GM06990 (cell line): Measurements from ENCODE around the gene LDB2.

ENCODE experiments used
- DNase-seq: peaks from one replicate; pipeline ENCODE4 v3.0.0-alpha.2; 2011; ENCODE audit not compliant: insufficient read length; ENCODE audit errors: extremely low read depth
- H3K27me3 ChIP-seq: replicated peaks from 2 replicates; pipeline ENCODE4 v1.6.0; 2011; ENCODE audit warnings: low read length; ENCODE audit not compliant: control insufficient read depth, insufficient read depth
- H3K36me3 ChIP-seq: 2 replicates; pipeline ENCODE4 v1.5.1; 2011; ENCODE audit warnings: low read length; ENCODE audit not compliant: control insufficient read depth, insufficient read depth
- H3K4me3 ChIP-seq: replicated peaks from 2 replicates; pipeline ENCODE4 v1.5.1; 2011; ENCODE audit warnings: low read depth, mild to moderate bottlenecking, control low read depth, low read length
- TF ChIP-seq, protein P1 (sequence below): IDR thresholded peaks from 2 replicates; pipeline ENCODE4 v1.5.1; 2011; ENCODE audit warnings: low read length, control low read depth, mild to moderate bottlenecking, inconsistent platforms; ENCODE audit not compliant: insufficient read depth, poor library complexity, severe bottlenecking

LDB2 gene

DNA sequence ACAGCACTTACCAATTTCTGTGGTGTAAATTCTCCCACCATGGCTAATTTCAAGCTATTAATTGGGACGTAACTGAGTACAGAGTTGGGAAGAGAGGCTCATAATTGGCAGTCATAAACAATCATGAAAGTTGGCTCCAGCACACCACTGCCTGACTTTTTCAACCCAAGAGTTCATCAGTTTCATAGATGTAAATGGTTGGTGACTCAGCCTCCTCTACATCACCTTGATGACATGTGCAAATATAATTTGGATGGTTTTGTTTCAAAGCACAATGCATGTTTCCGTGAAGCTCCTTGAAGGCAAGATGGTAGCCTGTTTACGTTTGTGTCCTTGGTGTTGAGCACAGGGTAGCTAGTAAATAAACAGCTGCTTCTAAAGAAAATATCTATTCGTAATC is 235.1 kb downstream of the LDB2 start:
- Histone ChIP-seq H3K27me3 (peaks cover 1% of the 10 kb centered on the region; the same call in 1 of the 2 replicates), H3K4me3 (no peak overlapping the region), H3K36me3 (no peaks in the 10 kb centered on the region)
- no peak for DNase-seq
- TF ChIP-seq, protein P1, sequence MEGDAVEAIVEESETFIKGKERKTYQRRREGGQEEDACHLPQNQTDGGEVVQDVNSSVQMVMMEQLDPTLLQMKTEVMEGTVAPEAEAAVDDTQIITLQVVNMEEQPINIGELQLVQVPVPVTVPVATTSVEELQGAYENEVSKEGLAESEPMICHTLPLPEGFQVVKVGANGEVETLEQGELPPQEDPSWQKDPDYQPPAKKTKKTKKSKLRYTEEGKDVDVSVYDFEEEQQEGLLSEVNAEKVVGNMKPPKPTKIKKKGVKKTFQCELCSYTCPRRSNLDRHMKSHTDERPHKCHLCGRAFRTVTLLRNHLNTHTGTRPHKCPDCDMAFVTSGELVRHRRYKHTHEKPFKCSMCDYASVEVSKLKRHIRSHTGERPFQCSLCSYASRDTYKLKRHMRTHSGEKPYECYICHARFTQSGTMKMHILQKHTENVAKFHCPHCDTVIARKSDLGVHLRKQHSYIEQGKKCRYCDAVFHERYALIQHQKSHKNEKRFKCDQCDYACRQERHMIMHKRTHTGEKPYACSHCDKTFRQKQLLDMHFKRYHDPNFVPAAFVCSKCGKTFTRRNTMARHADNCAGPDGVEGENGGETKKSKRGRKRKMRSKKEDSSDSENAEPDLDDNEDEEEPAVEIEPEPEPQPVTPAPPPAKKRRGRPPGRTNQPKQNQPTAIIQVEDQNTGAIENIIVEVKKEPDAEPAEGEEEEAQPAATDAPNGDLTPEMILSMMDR, result no peak

DNA sequence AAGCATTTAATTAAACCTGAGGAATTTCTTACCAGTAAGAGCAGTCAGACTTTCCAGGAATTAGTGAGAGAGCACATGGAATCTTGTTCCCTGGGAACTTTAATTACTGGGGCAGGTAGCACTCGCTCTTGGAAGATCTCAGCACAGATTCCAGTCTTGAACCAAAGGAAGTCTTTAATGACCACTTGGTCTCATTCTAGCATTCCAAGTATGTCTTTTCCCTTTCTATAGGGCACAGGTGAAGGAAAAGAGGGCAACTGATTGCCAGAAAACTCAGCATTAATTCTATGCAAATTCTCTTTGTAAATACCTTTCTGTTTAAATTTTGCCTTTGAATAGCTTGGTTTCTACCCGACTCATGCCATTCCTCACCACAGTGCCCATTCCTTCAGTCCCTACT is 236.6 kb downstream of the LDB2 start:
- no peaks in the 10 kb centered on the region for H3K36me3 ChIP-seq
- DNase-seq, result no peak
- TF ChIP-seq, protein P1, result no peak
- no peak overlapping the region for H3K4me3 ChIP-seq
- peaks cover 1% of the 10 kb centered on the region; the same call in 1 of the 2 replicates for H3K27me3 ChIP-seq

DNA sequence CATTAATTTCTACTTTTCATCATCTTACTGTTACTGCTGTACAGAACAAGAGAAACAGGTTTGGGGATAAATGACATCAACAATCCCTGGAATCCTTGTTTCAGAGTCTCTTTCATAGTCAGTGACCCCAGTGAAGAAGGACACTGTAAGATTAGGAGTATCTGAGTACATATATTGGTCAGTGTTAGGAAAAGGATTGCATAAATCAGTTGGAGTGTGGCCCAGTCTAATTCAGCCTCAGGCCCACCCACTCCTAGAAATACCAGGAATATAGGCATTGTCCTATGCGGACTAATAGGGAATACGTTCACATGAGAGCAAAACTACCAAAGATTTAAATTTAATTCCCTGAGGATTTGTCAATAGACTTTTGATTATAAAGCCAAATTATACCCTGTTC is 237.8 kb downstream of the LDB2 start:
- Histone ChIP-seq H3K4me3 (no peak overlapping the region), H3K27me3 (no peaks in the 10 kb centered on the region), H3K36me3 (no peaks in the 10 kb centered on the region)
- DNase-seq, result no peak
- TF ChIP-seq, protein P1, result no peak

DNA sequence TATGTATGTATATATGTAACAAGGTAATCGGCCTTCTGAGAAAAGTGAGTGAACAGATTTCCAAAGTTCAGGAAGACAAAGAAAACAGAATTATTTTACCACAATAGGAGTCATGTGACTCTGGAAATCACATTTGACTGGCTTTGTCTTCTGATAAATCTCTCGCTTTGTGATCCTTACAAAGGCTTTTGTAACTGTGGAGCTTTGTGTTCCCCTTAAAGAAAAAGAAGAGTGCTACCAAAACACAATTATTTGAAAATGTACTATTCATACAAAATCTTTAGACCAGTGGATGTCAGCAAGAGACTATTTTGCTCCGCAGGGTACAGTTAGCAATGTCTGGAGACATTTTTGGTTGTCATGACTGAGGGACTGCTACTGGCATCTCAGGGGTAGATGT is 238.8 kb downstream of the LDB2 start:
- no peaks in the 10 kb centered on the region for H3K36me3 ChIP-seq
- no peak for DNase-seq
- H3K27me3 ChIP-seq, result no peaks in the 10 kb centered on the region
- TF ChIP-seq, protein P1, result no peak
- H3K4me3 ChIP-seq, result no peak overlapping the region

DNA sequence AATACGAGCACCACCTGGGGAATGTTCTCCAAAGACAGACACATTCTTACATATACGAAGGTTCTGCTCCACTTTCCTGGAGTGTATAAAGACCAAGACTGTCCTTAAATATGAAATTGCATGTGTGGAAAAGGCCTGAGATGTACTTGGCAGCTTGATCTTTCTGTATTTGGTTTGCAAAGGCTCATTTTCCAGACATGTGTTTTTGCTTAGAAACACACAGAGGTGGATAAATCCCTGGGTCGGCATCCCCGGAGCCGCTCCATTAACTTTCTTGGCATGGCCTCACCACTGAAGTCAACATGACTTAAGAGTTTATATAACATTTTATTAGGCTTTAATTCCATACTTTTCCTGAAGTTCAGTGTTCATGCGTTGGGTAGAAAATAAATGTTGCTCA is 239.4 kb downstream of the LDB2 start:
- no peak overlapping the region for H3K4me3 ChIP-seq
- no peak for DNase-seq
- TF ChIP-seq, protein P1, result no peak
- H3K27me3 ChIP-seq, result no peaks in the 10 kb centered on the region
- H3K36me3 ChIP-seq, result no peaks in the 10 kb centered on the region

DNA sequence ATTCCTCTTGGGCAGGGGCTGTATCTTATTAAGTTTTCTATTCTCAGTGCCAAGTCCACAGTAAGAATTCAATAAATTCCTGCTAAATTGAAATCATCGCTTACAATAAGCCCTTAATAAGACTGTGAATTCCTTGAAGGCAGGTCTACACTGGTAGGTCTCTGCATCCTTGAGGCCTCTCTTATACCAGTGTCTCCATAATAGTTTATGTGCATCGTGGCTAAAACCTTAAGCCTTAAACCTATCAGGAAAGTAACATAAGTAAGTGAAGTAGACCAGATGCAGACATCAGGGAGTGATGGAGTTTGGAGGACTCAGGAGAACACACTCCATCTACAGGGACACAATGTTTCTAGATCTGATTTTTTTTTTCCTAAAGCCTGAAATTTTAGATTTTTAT is 240.3 kb downstream of the LDB2 start:
- no peak for DNase-seq
- TF ChIP-seq, protein P1, result no peak
- Histone ChIP-seq H3K27me3 (no peaks in the 10 kb centered on the region), H3K4me3 (no peak overlapping the region), H3K36me3 (no peaks in the 10 kb centered on the region)
